Endodermal cell (in vitro differentiated cells): ENCODE data around the gene DNASE1L3. TPM values are rescaled to one million over a fixed set of nuclear protein-coding genes. Genes with fewer than 3 reads are reported as not detected.

Experiments used
- DNase-seq: peaks from one replicate; pipeline ENCODE4 v3.0.0-alpha.2; 2017
- H3K27ac ChIP-seq: 2 replicates; pipeline ENCODE4 v1.5.1; 2013; ENCODE audit warnings: mild to moderate bottlenecking, low read depth, low read length, moderate library complexity
- H3K27me3 ChIP-seq: 2 replicates; pipeline ENCODE4 v1.6.1; 2013; ENCODE audit warnings: mild to moderate bottlenecking, low read length, moderate library complexity; ENCODE audit not compliant: insufficient read depth, control insufficient read depth, poor library complexity, severe bottlenecking
- H3K36me3 ChIP-seq: 2 replicates; pipeline ENCODE4 v1.7.0; 2013; ENCODE audit warnings: mild to moderate bottlenecking, low read length, moderate library complexity; ENCODE audit not compliant: control insufficient read depth, insufficient read depth
- H3K4me1 ChIP-seq: one replicate; pipeline ENCODE4 v1.7.0; 2013; ENCODE audit warnings: low read length; ENCODE audit not compliant: control insufficient read depth, insufficient read depth
- H3K4me3 ChIP-seq: 2 replicates; pipeline ENCODE4 v1.5.1; 2013; ENCODE audit warnings: mild to moderate bottlenecking, low read length, moderate library complexity
- H3K9ac ChIP-seq: 2 replicates; pipeline ENCODE4 v1.6.1; 2013; ENCODE audit warnings: mild to moderate bottlenecking, low read length, moderate library complexity; ENCODE audit not compliant: poor library complexity, severe bottlenecking; ENCODE audit errors: extremely low read depth
- H3K9me3 ChIP-seq: 2 replicates; pipeline ENCODE4 v1.6.1; 2013; ENCODE audit warnings: mild to moderate bottlenecking, low read length, moderate library complexity; ENCODE audit not compliant: control insufficient read depth
- H3K27ac Mint-ChIP-seq: 2 replicates; pipeline ENCODE4 v1.8.0; 2020; ENCODE audit warnings: mixed read lengths
- H3K27me3 Mint-ChIP-seq: 2 replicates; pipeline ENCODE4 v1.8.0; 2021; ENCODE audit warnings: mild to moderate bottlenecking, mixed read lengths; ENCODE audit not compliant: insufficient read depth
- H3K36me3 Mint-ChIP-seq: 2 replicates; pipeline ENCODE4 v1.8.0; 2020; ENCODE audit warnings: low read depth, mixed read lengths
- H3K4me1 Mint-ChIP-seq: 2 replicates; pipeline ENCODE4 v1.8.0; 2020; ENCODE audit warnings: mixed read lengths
- H3K4me3 Mint-ChIP-seq: 2 replicates; pipeline ENCODE4 v1.8.0; 2020; ENCODE audit warnings: mild to moderate bottlenecking, moderate library complexity, mixed read lengths
- H3K9me3 Mint-ChIP-seq: 2 replicates; pipeline ENCODE4 v1.8.0; 2020; ENCODE audit warnings: mild to moderate bottlenecking, mixed read lengths
- WGBS, 2 experiments: methylation state at CpG; one replicate each; pipeline versions ENCODE4 v1.1.5 to v1.1.7; 2013; ENCODE audit warnings: missing lambda C conversion rate in 2 of 2, mixed read lengths in 1 of 2; ENCODE audit not compliant: insufficient coverage in 1 of 2, insufficient read length in 1 of 2; 5-methylcytosine and 5-hydroxymethylcytosine counted together
- total RNA-seq, 2 donors: library from RNA; stranded (reverse); fragmentation: NEBNext Ultra II Directional in 1 of 2; extraction: Animal tissue kit (Norgen Biotek cat#: 25700) in 1 of 2; gene quantifications; 2 replicates in 1 of 2; 3 replicates in 1 of 2; pipeline ENCODE4 v1.2.1, GENCODE V29; 2021
- TF ChIP-seq, protein P1 (sequence below): fragments of 200-600 bp; sonication (generic); conservative IDR thresholded peaks from 2 replicates; pipeline ENCODE4 v1.5.0; 2021; ENCODE audit warnings: antibody characterized with exemption, mild to moderate bottlenecking

DNASE1L3 gene
- total RNA-seq, 2 donors from 2014 or later = not detected

DNA sequence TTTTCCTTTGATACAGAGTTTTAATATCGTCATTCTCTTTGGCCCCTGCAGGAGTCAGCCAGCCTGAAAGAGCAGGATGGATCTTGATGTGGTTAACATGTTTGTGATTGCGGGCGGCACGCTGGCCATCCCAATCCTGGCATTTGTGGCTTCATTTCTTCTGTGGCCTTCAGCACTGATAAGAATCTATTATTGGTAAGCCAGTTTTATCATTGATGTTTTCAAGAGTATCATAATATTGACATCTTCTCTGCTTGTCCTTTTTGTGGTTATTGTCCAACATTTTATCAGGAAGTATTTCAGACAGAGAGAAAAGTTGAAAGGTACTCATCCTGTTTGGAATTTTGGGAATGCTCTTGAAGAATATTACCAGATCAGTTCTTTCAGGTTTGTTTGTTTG, 45.7 kb upstream of the DNASE1L3 start:
- no peak for DNase-seq
- Mint-ChIP-seq H3K9me3 (no peaks in the 10 kb centered on the region), H3K4me3 (no peak overlapping the region), H3K4me1 (peaks cover 3% of the 10 kb centered on the region), H3K36me3 (peaks cover 15% of the 10 kb centered on the region), H3K27ac (no peak overlapping the region), H3K27me3 (no peaks in the 10 kb centered on the region)
- Histone ChIP-seq H3K27ac (no peak overlapping the region), H3K9me3 (no peaks in the 10 kb centered on the region), H3K4me1 (no peaks in the 10 kb centered on the region), H3K36me3 (no peaks in the 10 kb centered on the region), H3K9ac (no peak overlapping the region), H3K27me3 (no peaks in the 10 kb centered on the region), H3K4me3 (no peak overlapping the region)
- WGBS, 2 experiments = 95 to 100% methylated on average over 3 to 4 of the region's 4 CpGs
- TF ChIP-seq, protein P1, sequence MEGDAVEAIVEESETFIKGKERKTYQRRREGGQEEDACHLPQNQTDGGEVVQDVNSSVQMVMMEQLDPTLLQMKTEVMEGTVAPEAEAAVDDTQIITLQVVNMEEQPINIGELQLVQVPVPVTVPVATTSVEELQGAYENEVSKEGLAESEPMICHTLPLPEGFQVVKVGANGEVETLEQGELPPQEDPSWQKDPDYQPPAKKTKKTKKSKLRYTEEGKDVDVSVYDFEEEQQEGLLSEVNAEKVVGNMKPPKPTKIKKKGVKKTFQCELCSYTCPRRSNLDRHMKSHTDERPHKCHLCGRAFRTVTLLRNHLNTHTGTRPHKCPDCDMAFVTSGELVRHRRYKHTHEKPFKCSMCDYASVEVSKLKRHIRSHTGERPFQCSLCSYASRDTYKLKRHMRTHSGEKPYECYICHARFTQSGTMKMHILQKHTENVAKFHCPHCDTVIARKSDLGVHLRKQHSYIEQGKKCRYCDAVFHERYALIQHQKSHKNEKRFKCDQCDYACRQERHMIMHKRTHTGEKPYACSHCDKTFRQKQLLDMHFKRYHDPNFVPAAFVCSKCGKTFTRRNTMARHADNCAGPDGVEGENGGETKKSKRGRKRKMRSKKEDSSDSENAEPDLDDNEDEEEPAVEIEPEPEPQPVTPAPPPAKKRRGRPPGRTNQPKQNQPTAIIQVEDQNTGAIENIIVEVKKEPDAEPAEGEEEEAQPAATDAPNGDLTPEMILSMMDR = peak; percentile 14

DNA sequence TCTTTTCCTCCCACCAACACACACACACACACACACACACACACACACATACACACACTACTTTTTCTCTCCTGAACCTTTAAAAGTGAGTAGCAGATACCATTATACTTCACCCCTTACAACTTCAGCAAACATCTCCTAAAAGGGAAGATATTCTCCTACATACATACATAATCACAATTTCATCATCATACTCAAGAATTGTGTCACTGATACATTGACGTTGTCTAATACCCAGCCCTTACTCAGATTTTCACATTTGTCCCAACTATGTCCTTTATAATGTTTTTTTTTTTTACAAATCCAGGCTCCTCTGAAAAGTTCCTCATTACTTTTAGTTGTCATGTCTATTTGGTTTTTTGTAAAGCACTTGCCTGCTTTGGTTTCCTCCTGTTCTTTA, 45.3 kb upstream of the DNASE1L3 start:
- no peaks in the 10 kb centered on the region for H3K27me3 ChIP-seq

DNA sequence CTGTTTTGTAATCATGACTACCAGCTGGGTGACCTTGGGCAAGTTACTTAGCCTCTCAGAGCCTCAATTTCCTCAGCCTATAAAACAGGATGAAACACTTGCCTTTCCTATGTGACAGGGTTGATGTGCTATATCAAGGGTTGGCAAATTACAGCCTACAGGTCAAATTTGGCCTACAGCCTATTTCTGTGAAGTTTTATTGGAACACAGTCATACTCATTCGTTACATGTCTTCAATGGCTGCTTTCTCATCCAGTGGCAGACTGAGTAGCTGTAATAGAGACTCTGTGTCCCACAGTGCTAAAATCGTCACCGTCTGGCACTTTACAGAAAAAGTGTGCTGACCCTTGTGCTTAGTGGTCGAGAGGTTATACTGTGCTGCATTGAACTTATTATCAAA, 43.4 kb upstream of the DNASE1L3 start:
- no peaks in the 10 kb centered on the region for H3K27me3 ChIP-seq
- H3K9ac ChIP-seq = no peak overlapping the region
- no peak overlapping the region for H3K27ac ChIP-seq
- TF ChIP-seq, protein P1 = no peak
- H3K27ac Mint-ChIP-seq = no peak overlapping the region
- H3K27me3 Mint-ChIP-seq = no peaks in the 10 kb centered on the region
- H3K36me3 ChIP-seq = no peaks in the 10 kb centered on the region
- WGBS, 2 experiments = 92 to 94% methylated on average over 4 of the region's 4 CpGs
- DNase-seq = no peak
- peaks cover 15% of the 10 kb centered on the region for H3K36me3 Mint-ChIP-seq
- H3K4me3 ChIP-seq = no peak overlapping the region
- no peak overlapping the region for H3K4me3 Mint-ChIP-seq
- peaks cover 6% of the 10 kb centered on the region for H3K4me1 ChIP-seq
- H3K4me1 Mint-ChIP-seq = peaks cover 14% of the 10 kb centered on the region
- H3K9me3 Mint-ChIP-seq = no peaks in the 10 kb centered on the region
- no peaks in the 10 kb centered on the region for H3K9me3 ChIP-seq

More for the DNA sequence above, 45.3 kb upstream of the DNASE1L3 start:
- H3K4me3 ChIP-seq = no peak overlapping the region
- Mint-ChIP-seq H3K36me3 (peaks cover 17% of the 10 kb centered on the region), H3K4me3 (no peak overlapping the region), H3K27me3 (no peaks in the 10 kb centered on the region), H3K27ac (no peak overlapping the region), H3K4me1 (peaks cover 3% of the 10 kb centered on the region), H3K9me3 (no peaks in the 10 kb centered on the region)
- TF ChIP-seq, protein P1 = no peak
- no peak for DNase-seq
- H3K4me1 ChIP-seq = no peaks in the 10 kb centered on the region
- H3K9me3 ChIP-seq = no peaks in the 10 kb centered on the region
- no peak overlapping the region for H3K27ac ChIP-seq
- no peak overlapping the region for H3K9ac ChIP-seq
- H3K36me3 ChIP-seq = no peaks in the 10 kb centered on the region
- 96 to 100% methylated on average over 1 of the region's 1 CpG for WGBS, 2 experiments
